HG03025 (cell line): ENCODE data around the gene ARSK.
"Not testable (repeated sequence)": the region's sequence is repeated elsewhere in the genome, so short reads cannot be mapped to it uniquely, and the experiment has no call there.

ENCODE experiments used
- ATAC-seq: cut with Tn5 transposase; IDR thresholded peaks from one replicate; pipeline ENCODE4 v1.9.1; 2021; ENCODE audit warnings: mild to moderate bottlenecking, moderate library complexity; ENCODE audit not compliant: unreplicated experiment, low FRiP score

ARSK gene

DNA sequence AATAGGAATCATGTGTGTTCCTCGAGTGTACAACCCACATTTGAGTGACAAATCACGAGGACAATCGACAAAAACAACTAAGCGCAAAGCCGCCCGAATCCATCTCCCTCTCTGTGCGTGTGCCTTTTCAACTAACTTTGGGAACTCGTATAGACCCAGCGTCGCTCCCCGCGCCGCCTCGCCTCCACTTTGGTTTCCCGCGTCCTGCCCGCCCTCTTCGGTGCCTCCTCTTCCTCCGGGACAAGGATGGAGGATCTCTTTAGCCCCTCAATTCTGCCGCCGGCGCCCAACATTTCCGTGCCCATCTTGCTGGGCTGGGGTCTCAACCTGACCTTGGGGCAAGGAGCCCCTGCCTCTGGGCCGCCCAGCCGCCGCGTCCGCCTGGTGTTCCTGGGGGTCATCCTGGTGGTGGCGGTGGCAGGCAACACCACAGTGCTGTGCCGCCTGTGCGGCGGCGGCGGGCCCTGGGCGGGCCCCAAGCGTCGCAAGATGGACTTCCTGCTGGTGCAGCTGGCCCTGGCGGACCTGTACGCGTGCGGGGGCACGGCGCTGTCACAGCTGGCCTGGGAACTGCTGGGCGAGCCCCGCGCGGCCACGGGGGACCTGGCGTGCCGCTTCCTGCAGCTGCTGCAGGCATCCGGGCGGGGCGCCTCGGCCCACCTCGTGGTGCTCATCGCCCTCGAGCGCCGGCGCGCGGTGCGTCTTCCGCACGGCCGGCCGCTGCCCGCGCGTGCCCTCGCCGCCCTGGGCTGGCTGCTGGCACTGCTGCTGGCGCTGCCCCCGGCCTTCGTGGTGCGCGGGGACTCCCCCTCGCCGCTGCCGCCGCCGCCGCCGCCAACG is 65.3 kb downstream of the ARSK start, which contains the start of gene GPR150:
GPR150 (plus strand) TSS at position 58 of the 840 bp plus-strand sequence; CDS start at position 247, 189 bp downstream.
- peak; percentile 68 for ATAC-seq

- peak; percentile 57 for ATAC-seq
Observed at GRCh38 chr5:95620870-95621838, 66.3 kb downstream of the ARSK start.

- ATAC-seq = no peak
Observed at GRCh38 chr5:95621839-95622629, 67.1 kb downstream of the ARSK start.

GRCh38 chr5:95623706-95624105 is 68.8 kb downstream of the ARSK start:
- ATAC-seq = no peak

GRCh38 chr5:95624368-95624767 is 69.5 kb downstream of the ARSK start:
- ATAC-seq = no peak

DNA sequence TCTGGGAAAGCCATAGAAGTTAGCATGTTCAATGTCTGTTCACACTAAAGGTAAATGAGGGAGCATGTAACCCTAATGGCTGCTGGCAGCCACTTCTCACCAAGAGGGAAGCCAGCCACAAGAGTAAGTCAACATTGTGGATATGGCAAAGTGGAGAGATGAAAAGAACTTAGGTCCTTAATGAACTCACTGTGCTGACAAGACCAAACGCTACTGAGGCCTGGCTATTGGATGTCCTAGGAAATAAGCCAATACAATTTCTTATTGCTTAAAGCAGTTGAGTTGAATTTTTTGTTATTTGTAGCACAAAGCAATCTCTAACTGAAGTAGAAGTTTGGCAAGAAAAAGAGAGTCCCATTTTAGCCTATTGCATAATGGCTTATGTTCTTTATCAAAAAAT is 71.8 kb downstream of the ARSK start:
- no peak for ATAC-seq

GRCh38 chr5:95627971-95628810 is 73.3 kb downstream of the ARSK start:
- ATAC-seq = no peak

GRCh38 chr5:95628933-95629332 is 74.0 kb downstream of the ARSK start:
- no peak for ATAC-seq

DNA sequence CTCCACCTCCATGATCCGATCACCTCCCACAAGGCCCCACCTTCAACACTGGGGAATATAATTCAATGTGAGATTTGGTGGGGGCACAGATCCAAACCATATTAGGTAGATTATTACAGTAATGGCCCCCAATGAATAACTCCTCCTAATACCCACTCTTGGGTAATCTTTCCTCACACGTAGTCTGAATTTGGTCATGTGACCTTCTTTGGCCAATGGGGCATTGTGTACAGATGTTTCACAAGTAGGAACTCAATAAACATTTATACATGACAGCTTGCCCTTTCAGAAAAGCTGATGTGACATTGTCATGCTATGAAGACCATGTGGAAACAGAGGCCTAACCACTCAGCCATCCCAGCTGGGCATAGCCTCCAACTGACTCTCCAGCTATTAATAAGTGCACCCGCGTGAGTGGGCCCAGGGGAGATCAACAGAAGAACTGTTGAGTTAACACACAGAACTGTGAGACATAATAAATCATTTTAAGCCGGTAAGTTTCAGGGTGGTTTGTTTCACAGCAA is 75.6 kb downstream of the ARSK start:
- ATAC-seq = no peak

DNA sequence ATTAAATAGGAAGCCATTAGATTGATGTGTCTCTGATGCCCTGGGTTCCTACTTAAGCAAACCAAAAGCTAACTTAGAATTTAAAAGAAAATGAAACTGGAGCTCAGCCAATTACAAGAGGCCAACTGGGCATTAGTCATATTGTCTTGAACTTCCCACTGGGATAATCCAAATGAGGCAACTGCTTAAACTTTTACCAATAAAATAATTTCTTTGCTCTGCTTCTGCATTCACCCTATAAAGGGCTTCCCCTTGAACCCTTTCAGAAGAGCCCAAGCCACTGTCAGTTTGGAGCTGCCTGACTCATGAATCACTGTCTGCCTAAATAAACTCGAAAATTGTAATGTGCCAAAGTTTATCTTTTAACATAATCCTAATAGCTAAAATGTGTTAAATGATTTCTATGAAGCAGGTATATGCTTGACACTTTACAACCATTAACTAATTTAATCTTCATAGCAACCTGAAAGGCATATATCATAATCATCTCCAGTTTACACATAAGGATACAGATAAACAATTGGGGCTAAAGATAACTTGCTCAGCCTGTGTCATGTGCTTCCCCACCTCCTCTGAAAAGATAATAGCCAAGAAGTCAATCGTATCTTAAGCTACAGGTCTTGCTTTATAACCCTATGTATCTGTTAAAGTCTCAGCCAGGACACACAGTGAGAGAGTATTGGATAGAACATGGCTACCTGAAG is 76.5 kb downstream of the ARSK start:
- ATAC-seq = no peak

GRCh38 chr5:95631991-95632675 is 77.2 kb downstream of the ARSK start:
- ATAC-seq = no peak

DNA sequence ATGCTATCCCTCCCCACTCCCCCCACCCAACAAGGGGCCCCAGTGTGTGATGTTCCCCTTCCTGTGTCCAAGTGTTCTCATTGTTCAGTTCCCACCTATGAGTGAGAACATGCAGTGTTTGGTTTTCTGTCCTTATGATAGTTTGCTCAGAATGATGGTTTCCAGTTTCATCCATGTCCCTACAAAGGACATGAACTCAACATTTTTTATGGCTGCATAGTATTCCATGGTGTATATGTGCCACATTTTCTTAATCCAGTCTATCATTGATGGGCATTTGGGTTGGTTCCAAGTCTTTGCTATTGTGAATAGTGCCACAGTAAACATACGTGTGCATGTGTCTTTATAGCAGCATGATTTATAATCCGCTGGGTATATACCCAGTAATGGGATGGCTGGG is 78.0 kb downstream of the ARSK start:
- ATAC-seq = not testable (repeated sequence)

DNA sequence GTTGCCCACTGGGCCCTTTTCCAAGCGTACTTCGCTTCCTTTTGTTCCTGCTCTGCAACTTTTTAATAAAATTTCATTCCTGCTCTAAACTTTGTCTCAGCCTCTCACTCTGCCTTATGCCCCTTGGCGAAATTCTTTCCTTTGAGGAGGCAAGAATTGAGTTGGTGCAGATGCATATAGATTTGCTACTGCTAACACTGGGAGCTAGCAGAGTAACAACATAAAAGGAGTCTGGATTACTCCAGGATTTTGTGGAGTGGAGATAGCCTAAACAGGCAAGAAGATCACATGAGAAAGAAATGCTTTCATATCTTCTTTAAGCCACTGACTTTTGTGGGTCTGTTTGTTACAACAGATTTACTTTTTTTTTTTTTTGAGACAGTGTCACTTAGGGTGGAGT is 78.8 kb downstream of the ARSK start:
- no peak for ATAC-seq

- ATAC-seq = no peak
Observed at GRCh38 chr5:95634081-95634480, 79.2 kb downstream of the ARSK start.

DNA sequence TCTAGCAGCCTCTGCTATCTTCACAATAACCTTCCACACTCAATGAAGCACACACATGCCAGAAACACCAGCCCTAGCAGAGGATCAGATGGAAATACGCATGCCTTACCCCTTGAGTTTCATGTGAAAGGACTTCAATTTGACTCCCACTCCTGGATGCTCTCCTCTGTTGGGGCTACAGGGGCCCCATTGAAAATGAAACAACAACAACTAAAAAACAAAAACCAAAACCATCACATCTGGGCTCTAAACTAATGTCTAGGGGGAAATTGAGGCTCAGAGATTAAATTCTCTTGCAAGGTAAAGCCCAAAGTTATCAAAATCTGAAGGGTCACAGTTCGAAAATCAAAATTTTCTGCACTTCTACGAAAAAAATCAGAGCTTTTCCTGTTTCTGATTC is 83.7 kb downstream of the ARSK start:
- no peak for ATAC-seq

DNA sequence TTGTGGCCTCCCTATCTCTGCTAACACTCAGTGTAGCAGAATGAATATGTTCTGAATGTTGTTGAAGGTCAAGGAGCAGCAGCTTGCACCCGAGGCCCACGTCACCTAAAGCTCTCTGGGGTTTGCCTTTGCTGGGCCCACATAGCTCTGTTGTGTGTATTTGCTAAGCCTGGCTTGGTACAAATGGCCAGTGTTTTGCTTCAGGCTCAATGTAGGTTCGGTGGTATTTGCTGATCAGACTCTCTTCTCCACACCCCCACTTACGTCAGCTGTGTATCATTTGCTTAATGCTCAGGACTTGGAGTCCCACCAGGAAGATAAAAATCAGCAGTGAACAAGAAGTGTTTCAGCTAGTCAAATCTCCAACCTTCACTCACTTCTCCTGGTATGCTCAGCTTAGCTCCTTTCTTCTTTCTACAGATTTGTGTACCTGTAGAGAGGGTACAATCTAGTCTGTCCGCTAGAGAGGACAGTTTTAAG is 86.9 kb downstream of the ARSK start:
- ATAC-seq = no peak

DNA sequence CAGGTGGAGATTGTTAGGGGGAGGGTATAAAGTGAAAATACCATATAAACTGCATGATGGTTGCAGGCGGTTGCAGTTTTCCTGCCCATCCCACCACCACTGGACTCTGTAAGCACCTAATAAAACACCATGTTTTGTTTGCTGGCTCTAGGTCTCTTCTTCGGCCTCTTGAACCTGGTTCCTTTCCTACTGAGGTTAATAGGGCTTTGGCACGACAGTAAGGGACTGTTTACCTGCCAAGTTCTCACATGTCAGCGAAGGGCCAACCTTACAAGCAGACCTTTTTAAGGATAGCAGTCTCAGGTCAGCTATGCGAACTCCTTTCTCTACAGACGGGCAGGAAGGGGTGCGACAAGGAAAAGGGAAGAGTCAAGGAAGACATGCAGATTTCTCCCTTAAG is 88.3 kb downstream of the ARSK start:
- no peak for ATAC-seq
